Measurements from ENCODE around the gene TEX52.

TEX52 gene

GRCh38 chr12:2826721-2827515 lies 29.9 kb downstream of the TEX52 start:
- no peak for DNase-seq

GRCh38 chr12:2826036-2826435 lies 30.8 kb downstream of the TEX52 start:
- no peak for DNase-seq

- no peak for DNase-seq
Observed at GRCh38 chr12:2825132-2825531, 31.7 kb downstream of the TEX52 start.

GRCh38 chr12:2824541-2824940 lies 32.3 kb downstream of the TEX52 start:
- DNase-seq = no peak

GRCh38 chr12:2823483-2823882 lies 33.4 kb downstream of the TEX52 start:
- DNase-seq = no peak

GRCh38 chr12:2820432-2820831 lies 36.4 kb downstream of the TEX52 start:
- no peak for DNase-seq

GRCh38 chr12:2819810-2820209 lies 37.0 kb downstream of the TEX52 start:
- DNase-seq = no peak

- DNase-seq = peak; percentile 33
Observed at GRCh38 chr12:2813214-2814185, 43.3 kb downstream of the TEX52 start.

- DNase-seq = peak; percentile 98
Observed at GRCh38 chr12:2812290-2813213, 44.3 kb downstream of the TEX52 start, which contains the start of gene ITFG2. TSS of gene ITFG2 (plus strand) at chr12:2812668. CDS start at chr12:2812761, 93 bp downstream.

GRCh38 chr12:2811801-2812200 lies 45.0 kb downstream of the TEX52 start:
- no peak for DNase-seq

GRCh38 chr12:2806700-2807099 lies 50.1 kb downstream of the TEX52 start:
- no peak for DNase-seq

GRCh38 chr12:2805143-2805520 lies 51.7 kb downstream of the TEX52 start:
- DNase-seq = no peak

GRCh38 chr12:2804393-2805142 lies 52.3 kb downstream of the TEX52 start:
- no peak for DNase-seq

GRCh38 chr12:2803635-2804392 lies 53.0 kb downstream of the TEX52 start:
- no peak for DNase-seq

GRCh38 chr12:2801044-2801783 lies 55.6 kb downstream of the TEX52 start:
- DNase-seq = peak; percentile 31

GRCh38 chr12:2800046-2800570 lies 56.7 kb downstream of the TEX52 start:
- DNase-seq = peak; percentile 65
